Liver (tissue), 9 donors: ENCODE results near the gene C14orf132. TPM values are rescaled to one million over a fixed set of nuclear protein-coding genes. Genes with fewer than 3 reads are reported as not detected.

Source experiments
- DNase-seq: peaks from one replicate; pipeline ENCODE4 v3.0.0-alpha.2; 2017; ENCODE audit warnings: low spot score
- H3K27ac ChIP-seq, 2 donors: one replicate each; pipeline ENCODE4 v1.7.0; 2013; ENCODE audit warnings: inconsistent platforms in 2 of 2, low read length in 2 of 2, control low read depth in 1 of 2, low read depth in 1 of 2, mild to moderate bottlenecking in 1 of 2
- H3K27me3 ChIP-seq, 4 donors: one replicate each; pipeline versions ENCODE4 v1.6.1 to v1.7.0; 2013; ENCODE audit warnings: low read length in 3 of 4, inconsistent platforms in 1 of 4, mild to moderate bottlenecking in 1 of 4, moderate library complexity in 1 of 4; ENCODE audit not compliant: control insufficient read depth in 4 of 4, insufficient read depth in 4 of 4
- H3K36me3 ChIP-seq, 4 donors: one replicate each; pipeline versions ENCODE4 v1.6.1 to v1.7.0; 2013; ENCODE audit warnings: low read length in 3 of 4, mild to moderate bottlenecking in 3 of 4, low read depth in 1 of 4, moderate library complexity in 1 of 4; ENCODE audit not compliant: control insufficient read depth in 4 of 4, insufficient read depth in 3 of 4
- H3K4me1 ChIP-seq, 4 donors: one replicate each; pipeline versions ENCODE4 v1.6.1 to v1.7.0; 2013; ENCODE audit warnings: low read length in 3 of 4, mild to moderate bottlenecking in 3 of 4, moderate library complexity in 1 of 4; ENCODE audit not compliant: control insufficient read depth in 4 of 4, insufficient read depth in 4 of 4
- H3K4me3 ChIP-seq, 3 donors: one replicate each; pipeline versions ENCODE4 v1.6.1 to v1.7.0; 2013; ENCODE audit warnings: low read length in 3 of 3, control low read depth in 1 of 3, low read depth in 1 of 3, mild to moderate bottlenecking in 1 of 3
- H3K9ac ChIP-seq, 2 donors: one replicate each; pipeline ENCODE4 v1.7.0; 2013; ENCODE audit warnings: low read length in 2 of 2, mild to moderate bottlenecking in 2 of 2, moderate library complexity in 2 of 2, control low read depth in 1 of 2, low read depth in 1 of 2
- H3K9me3 ChIP-seq, 4 donors: one replicate each; pipeline versions ENCODE4 v1.6.1 to v1.7.0; 2013; ENCODE audit warnings: low read length in 3 of 4; ENCODE audit not compliant: control insufficient read depth in 4 of 4
- ATF3 ChIP-seq: IDR thresholded peaks from 2 replicates; pipeline ENCODE4 v1.6.1; 2016; ENCODE audit warnings: antibody characterized with exemption
- EGR1 ChIP-seq, 2 donors: IDR thresholded peaks; 2 replicates each; pipeline ENCODE4 v1.6.1; 2016 to 2018; ENCODE audit warnings: antibody characterized with exemption in 2 of 2, low read depth in 2 of 2
- FOXA1 ChIP-seq: IDR thresholded peaks from 2 replicates; pipeline ENCODE4 v1.6.1; 2016; ENCODE audit warnings: antibody characterized with exemption
- FOXA2 ChIP-seq: IDR thresholded peaks from 2 replicates; pipeline ENCODE4 v1.6.1; 2016; ENCODE audit warnings: antibody characterized with exemption
- GABPA ChIP-seq, 2 donors: IDR thresholded peaks in 1 of 2; conservative IDR thresholded peaks in 1 of 2; 2 replicates each; pipeline ENCODE4 v1.6.1; 2016; ENCODE audit warnings: antibody characterized with exemption in 2 of 2, mild to moderate bottlenecking in 1 of 2, moderate library complexity in 1 of 2
- HNF4A ChIP-seq, 2 donors: conservative IDR thresholded peaks; 2 replicates each; pipeline ENCODE4 v1.6.1; 2016; ENCODE audit warnings: antibody characterized with exemption in 2 of 2, mild to moderate bottlenecking in 2 of 2
- HNF4G ChIP-seq: IDR thresholded peaks from 2 replicates; pipeline ENCODE4 v1.6.1; 2016; ENCODE audit warnings: antibody characterized with exemption
- JUND ChIP-seq, 2 donors: IDR thresholded peaks; 2 replicates each; pipeline ENCODE4 v1.6.1; 2016; ENCODE audit warnings: antibody characterized with exemption in 2 of 2
- MAX ChIP-seq: IDR thresholded peaks from 2 replicates; pipeline ENCODE4 v1.6.1; 2016; ENCODE audit warnings: antibody characterized with exemption
- NR2F2 ChIP-seq: IDR thresholded peaks from 2 replicates; pipeline ENCODE4 v1.6.1; 2016; ENCODE audit warnings: antibody characterized with exemption
- RAD21 ChIP-seq, 2 donors: IDR thresholded peaks; 2 replicates each; pipeline ENCODE4 v1.6.1; 2016; ENCODE audit warnings: antibody characterized with exemption in 2 of 2, mild to moderate bottlenecking in 2 of 2
- REST ChIP-seq: IDR thresholded peaks from 2 replicates; pipeline ENCODE4 v1.6.1; 2016; ENCODE audit warnings: antibody characterized with exemption, mild to moderate bottlenecking
- RXRA ChIP-seq, 2 donors: IDR thresholded peaks; 2 replicates each; pipeline ENCODE4 v1.6.1; 2017 to 2018; ENCODE audit warnings: antibody characterized with exemption in 2 of 2, mild to moderate bottlenecking in 1 of 2
- SP1 ChIP-seq: IDR thresholded peaks from 2 replicates; pipeline ENCODE4 v1.6.1; 2018; ENCODE audit warnings: antibody characterized with exemption, mild to moderate bottlenecking
- TAF1 ChIP-seq: conservative IDR thresholded peaks from 2 replicates; pipeline ENCODE4 v1.6.1; 2016; ENCODE audit warnings: antibody characterized with exemption, mild to moderate bottlenecking
- YY1 ChIP-seq: IDR thresholded peaks from 2 replicates; pipeline ENCODE4 v1.6.1; 2016; ENCODE audit warnings: antibody characterized with exemption, mild to moderate bottlenecking
- WGBS: extraction: QIAGEN DNeasy Blood & Tissue Kit; methylation state at CpG from one replicate; pipeline ENCODE4 v1.1.7; 2013; 5-methylcytosine and 5-hydroxymethylcytosine counted together
- polyA plus RNA-seq, 2 donors: library from polyadenylated mRNA; stranded (reverse) in 1 of 2; unstranded in 1 of 2; fragments of 200-250 nt in 1 of 2; fragments of >200 nt in 1 of 2; fragmentation: Nextera tagmentation in 1 of 2; extraction: Ambion mirVana in 1 of 2; gene quantifications; one replicate each; pipeline versions ENCODE4 v1.2.1 to v1.2.3, GENCODE V29; 2013 to 2015
- total RNA-seq, 2 donors: library from RNA; depleted of rRNA; stranded (reverse); fragments of >200 nt; gene quantifications; one replicate each; pipeline ENCODE4 v1.2.3, GENCODE V29; 2014
- TF ChIP-seq, protein P1 (sequence below): IDR thresholded peaks from 2 replicates; pipeline ENCODE4 v1.6.1; 2016; ENCODE audit warnings: antibody characterized with exemption
- TF ChIP-seq, protein P2 (sequence below): fragments of 150-350 bp; IDR thresholded peaks from 2 replicates; pipeline ENCODE4 v1.5.1; 2017; ENCODE audit warnings: improper control_type of control experiment, low read depth, low read length; ENCODE audit not compliant: missing input control
- donor health status: healthy.
- donor health status: healthy.
- donor health status: healthy.
- donor health status: healthy.
- donor health status: healthy.

The C14orf132 gene
- total and polyA plus RNA-seq, 4 donors = 1.8 to 3.0 (median 2.1) TPM

DNA sequence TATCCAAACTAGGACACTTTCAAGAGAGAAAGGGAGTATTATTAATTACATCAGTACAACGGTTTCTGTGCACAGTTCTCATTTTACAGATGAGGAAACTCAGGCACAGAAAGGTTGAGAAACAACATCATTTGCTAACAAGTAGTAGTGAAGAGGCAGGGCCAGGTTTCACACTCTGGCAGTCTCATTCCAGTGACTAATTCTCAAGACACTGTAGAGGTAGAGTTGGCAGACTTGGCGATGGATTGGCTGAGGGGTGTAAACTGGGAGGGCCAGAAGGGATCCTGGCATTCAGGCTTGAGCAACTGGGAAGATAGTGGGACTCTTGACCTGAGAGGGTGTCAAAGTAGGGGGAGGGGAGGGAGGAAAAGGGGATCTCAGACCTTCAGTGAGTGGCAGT is 91.7 kb downstream of the C14orf132 start:
- no peak overlapping the region for H3K27ac ChIP-seq
- TF ChIP-seq EGR1 (IDR thresholded peaks at IDR 0.05; ENCODE audit: low read depth in 2 of 2) (no peak), FOXA2 (no peak), REST (no peak)

GRCh38 chr14:96131836-96132235 is 92.7 kb downstream of the C14orf132 start:
- Histone ChIP-seq H3K9ac (no peak overlapping the region), H3K27ac (no peak overlapping the region), H3K9me3 (no peaks in the 10 kb centered on the region), H3K27me3 (no peaks in the 10 kb centered on the region), H3K4me1 (no peaks in the 10 kb centered on the region), H3K4me3 (no peak overlapping the region), H3K36me3 (no peaks in the 10 kb centered on the region)
- DNase-seq = no peak
- TF ChIP-seq TAF1 (no peak), ATF3 (no peak), HNF4G (no peak), MAX (no peak), FOXA2 (no peak), SP1 (no peak), FOXA1 (no peak), HNF4A (conservative IDR thresholded peaks at IDR 0.05) (no peak), JUND (IDR thresholded peaks at IDR 0.05) (no peak), RXRA (IDR thresholded peaks at IDR 0.05) (no peak), NR2F2 (no peak), GABPA (IDR thresholded peaks at IDR 0.05 in 1 of 2, conservative IDR thresholded peaks at IDR 0.05 in 1 of 2) (no peak), RAD21 (IDR thresholded peaks at IDR 0.05) (no peak), EGR1 (IDR thresholded peaks at IDR 0.05; ENCODE audit: low read depth in 2 of 2) (no peak), YY1 (no peak), REST (no peak)
- TF ChIP-seq, protein P1, sequence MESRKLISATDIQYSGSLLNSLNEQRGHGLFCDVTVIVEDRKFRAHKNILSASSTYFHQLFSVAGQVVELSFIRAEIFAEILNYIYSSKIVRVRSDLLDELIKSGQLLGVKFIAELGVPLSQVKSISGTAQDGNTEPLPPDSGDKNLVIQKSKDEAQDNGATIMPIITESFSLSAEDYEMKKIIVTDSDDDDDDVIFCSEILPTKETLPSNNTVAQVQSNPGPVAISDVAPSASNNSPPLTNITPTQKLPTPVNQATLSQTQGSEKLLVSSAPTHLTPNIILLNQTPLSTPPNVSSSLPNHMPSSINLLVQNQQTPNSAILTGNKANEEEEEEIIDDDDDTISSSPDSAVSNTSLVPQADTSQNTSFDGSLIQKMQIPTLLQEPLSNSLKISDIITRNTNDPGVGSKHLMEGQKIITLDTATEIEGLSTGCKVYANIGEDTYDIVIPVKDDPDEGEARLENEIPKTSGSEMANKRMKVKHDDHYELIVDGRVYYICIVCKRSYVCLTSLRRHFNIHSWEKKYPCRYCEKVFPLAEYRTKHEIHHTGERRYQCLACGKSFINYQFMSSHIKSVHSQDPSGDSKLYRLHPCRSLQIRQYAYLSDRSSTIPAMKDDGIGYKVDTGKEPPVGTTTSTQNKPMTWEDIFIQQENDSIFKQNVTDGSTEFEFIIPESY = no peak
- TF ChIP-seq, protein P2, sequence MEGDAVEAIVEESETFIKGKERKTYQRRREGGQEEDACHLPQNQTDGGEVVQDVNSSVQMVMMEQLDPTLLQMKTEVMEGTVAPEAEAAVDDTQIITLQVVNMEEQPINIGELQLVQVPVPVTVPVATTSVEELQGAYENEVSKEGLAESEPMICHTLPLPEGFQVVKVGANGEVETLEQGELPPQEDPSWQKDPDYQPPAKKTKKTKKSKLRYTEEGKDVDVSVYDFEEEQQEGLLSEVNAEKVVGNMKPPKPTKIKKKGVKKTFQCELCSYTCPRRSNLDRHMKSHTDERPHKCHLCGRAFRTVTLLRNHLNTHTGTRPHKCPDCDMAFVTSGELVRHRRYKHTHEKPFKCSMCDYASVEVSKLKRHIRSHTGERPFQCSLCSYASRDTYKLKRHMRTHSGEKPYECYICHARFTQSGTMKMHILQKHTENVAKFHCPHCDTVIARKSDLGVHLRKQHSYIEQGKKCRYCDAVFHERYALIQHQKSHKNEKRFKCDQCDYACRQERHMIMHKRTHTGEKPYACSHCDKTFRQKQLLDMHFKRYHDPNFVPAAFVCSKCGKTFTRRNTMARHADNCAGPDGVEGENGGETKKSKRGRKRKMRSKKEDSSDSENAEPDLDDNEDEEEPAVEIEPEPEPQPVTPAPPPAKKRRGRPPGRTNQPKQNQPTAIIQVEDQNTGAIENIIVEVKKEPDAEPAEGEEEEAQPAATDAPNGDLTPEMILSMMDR = no peak
- WGBS = 65% methylated on average over 4 of the region's 4 CpGs

More for the DNA sequence above, 91.7 kb downstream of the C14orf132 start:
- no peaks in the 10 kb centered on the region for H3K9me3 ChIP-seq
- no peak overlapping the region for H3K9ac ChIP-seq
- no peak for DNase-seq
- no peaks in the 10 kb centered on the region for H3K27me3 ChIP-seq
- no peaks in the 10 kb centered on the region for H3K4me1 ChIP-seq
- 73% methylated on average over 2 of the region's 2 CpGs for WGBS
- no peaks in the 10 kb centered on the region for H3K36me3 ChIP-seq
- no peak overlapping the region for H3K4me3 ChIP-seq
